ENCODE data around the gene C5orf15.
"Not testable (repeated sequence)": the region's sequence is repeated elsewhere in the genome, so short reads cannot be mapped to it uniquely, and the experiment has no call there.

DNA sequence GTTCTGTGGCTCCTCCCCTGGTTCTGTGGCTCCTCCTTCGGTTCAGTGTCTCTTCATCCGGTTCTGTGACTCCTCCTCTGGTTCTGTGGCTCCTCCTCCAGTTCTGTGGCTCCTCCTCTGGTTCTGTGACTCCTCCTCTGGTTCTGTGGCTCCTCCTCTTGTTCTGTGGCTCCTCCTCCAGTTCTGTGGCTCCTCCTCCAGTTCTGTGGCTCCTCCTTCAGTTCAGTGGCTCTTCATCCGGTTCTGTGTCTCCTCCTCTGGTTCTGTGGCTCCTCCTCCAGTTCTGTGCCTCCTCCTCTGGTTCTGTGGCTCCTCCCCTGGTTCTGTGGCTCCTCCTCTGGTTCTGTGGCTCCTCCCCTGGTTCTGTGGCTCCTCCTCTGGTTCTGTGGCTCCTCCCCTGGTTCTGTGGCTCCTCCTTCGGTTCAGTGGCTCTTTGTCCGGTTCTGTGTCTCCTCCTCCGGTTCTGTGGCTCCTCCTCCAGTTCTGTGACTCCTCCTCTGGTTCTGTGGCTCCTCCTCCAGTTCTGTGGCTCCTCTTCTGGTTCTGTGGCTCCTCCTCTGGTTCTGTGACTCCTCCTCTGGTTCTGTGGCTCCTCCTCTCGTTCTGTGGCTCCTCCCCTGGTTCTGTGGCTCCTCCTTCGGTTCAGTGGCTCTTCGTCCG, 32.3 kb downstream of the C5orf15 start:
- not testable (repeated sequence) for TF ChIP-seq EZH2 (IDR thresholded peaks at IDR 0.05); POLR2AphosphoS5 (IDR thresholded peaks at IDR 0.05; ENCODE audit: borderline replicate concordance, low read depth, low read length); FOXP2 (optimal IDR thresholded peaks at IDR 0.05; ENCODE audit: control extremely low read depth, extremely low read length, insufficient read depth)
